Fibroblast of the aortic adventitia (primary cell): ENCODE results near the gene GRIK1. TPM values are rescaled to one million over a fixed set of nuclear protein-coding genes. Genes with fewer than 3 reads are reported as not detected.

ENCODE experiments used
- DNase-seq: peaks from one replicate; pipeline ENCODE4 v3.0.0-alpha.2; 2010; ENCODE audit warnings: low read depth
- H3K4me3 ChIP-seq: 2 replicates; pipeline ENCODE4 v1.5.1; 2011; ENCODE audit warnings: low read depth, mild to moderate bottlenecking, control low read depth, low read length, moderate library complexity
- CTCF ChIP-seq: IDR thresholded peaks from 2 replicates; pipeline ENCODE4 v1.5.1; 2011; ENCODE audit warnings: mild to moderate bottlenecking, low read length, control low read depth, inconsistent platforms; ENCODE audit not compliant: insufficient read depth
- total RNA-seq: library from RNA; depleted of rRNA; stranded (reverse); fragments of >200 nt; gene quantifications from 2 replicates; pipeline ENCODE4 v1.2.3, GENCODE V29; 2012; ENCODE audit warnings: low replicate concordance

Gene GRIK1
- 0.81 TPM in 1 of 2 replicates, not detected in the other for total RNA-seq

- peak within 1 kb of the TSS; percentile 44 for H3K4me3 ChIP-seq
- DNase-seq, result no peak
- TF ChIP-seq CTCF, result no peak
Measured at GRCh38 chr21:29939924-29940275, at the start of gene GRIK1. Gene GRIK1, minus strand, starts transcription at chr21:29939996.

GRCh38 chr21:29987762-29988161 lies 48.0 kb upstream of the GRIK1 start:
- DNase-seq, result no peak
- no peak for TF ChIP-seq CTCF
- H3K4me3 ChIP-seq, result no peak overlapping the region

GRCh38 chr21:29985866-29986265 lies 46.1 kb upstream of the GRIK1 start:
- DNase-seq, result no peak
- H3K4me3 ChIP-seq, result no peak overlapping the region
- TF ChIP-seq CTCF, result no peak

DNA sequence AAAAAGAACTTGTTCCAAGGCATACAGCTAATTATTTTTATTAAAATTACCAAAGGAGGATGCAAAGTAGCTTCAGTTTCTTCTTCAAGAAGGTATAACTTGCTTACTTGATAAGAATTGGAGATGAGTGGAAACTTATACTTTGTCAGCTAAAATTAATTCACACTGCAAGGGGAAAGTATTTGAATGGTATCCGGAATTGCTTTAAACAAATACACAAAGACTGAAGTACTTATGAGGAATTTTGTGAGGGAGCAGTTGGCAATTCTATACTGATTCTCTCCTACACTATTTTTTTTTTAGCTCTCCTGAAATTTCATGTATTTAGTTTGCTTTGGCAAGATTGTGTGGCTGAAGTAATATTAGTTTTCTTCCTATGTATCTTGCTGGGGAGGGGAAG lies 39.2 kb upstream of the GRIK1 start:
- DNase-seq, result no peak
- TF ChIP-seq CTCF, result no peak
- no peak overlapping the region for H3K4me3 ChIP-seq

GRCh38 chr21:29975776-29976175 lies 36.0 kb upstream of the GRIK1 start:
- DNase-seq, result no peak
- TF ChIP-seq CTCF, result no peak
- no peak overlapping the region for H3K4me3 ChIP-seq

DNA sequence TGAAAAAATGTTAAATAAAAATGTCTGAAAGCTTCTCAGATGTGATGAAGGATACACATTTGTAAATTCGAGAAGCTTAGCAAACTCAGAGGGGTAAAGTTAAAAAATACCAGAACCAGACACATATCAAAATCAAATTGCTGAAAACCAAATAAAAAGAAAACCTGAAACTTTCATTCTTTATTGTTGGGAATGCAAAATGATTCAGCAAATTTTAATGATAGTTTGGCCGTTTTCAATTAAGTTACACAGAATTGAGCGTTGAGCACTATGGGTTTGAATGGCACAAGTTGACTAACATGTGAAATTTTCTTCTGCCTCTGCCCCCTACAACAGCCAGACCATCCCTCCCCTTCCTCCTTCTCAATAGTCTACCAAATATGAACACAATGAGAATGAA lies 33.5 kb upstream of the GRIK1 start:
- no peak for DNase-seq
- TF ChIP-seq CTCF, result no peak
- H3K4me3 ChIP-seq, result no peak overlapping the region

DNA sequence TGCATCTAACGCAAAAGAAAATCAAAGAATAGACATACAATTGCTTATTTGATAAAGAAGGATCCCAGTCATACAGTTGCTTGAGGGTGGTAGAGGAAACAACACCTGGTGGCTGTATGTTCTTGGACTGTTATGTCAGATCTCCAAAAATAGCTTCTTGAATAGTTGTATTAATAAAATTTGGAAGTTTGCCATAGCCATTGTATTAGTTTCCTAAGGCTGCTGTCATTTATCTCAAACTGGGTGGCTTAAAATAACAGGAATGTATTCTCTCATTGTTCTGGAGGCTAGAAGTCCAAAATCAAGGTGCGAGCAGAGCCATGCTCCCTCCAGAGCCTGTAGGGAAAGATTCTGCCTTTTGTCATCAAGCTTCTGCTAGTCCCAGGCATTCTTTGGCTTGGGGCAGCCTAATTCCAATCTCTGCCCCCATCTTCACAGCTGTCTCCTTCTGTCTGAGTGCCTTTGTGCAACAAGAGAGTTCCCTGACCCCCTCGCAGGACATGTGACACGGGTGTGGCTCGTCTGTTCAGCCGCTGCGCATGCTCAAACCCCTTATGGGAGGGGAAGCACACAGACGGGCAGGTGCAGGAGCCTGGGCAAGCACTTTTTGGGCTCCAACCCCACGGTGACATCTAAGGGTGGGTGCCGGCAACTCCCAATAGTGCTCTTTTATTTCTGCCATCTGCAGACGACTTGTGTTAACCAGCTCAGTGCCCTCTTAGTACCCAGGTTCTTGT lies 21.7 kb upstream of the GRIK1 start:
- TF ChIP-seq CTCF, result no peak
- H3K4me3 ChIP-seq, result no peak overlapping the region
- no peak for DNase-seq
